Measurements from ENCODE around the gene KCNG3. TPM values are rescaled to one million over a fixed set of nuclear protein-coding genes. Genes with fewer than 3 reads are reported as not detected.

The KCNG3 gene
- total RNA-seq, 4 donors from 2014 or later: 0.22 TPM; not detected in 3

DNA sequence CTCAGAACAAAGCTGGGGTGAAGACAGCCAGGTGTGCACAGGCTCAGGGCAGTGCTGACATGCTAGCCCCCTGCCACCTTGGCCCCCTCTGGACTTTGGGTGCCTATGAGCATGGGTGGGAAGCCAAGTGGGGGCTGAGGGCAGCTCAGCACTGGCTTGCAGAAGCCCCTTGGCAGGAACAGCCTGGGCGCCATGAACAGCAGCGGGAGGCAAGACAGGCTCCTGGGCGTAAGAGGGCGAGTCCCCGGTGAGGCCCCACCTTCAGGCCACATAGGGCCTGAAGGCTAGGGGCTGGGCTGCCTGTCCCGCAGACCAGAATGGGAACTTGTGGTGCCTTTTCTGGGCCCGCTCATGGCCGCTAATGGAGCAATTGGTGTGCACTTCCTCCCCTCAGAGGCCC is 85.8 kb downstream of the KCNG3 start:
- TF ChIP-seq, protein P1, sequence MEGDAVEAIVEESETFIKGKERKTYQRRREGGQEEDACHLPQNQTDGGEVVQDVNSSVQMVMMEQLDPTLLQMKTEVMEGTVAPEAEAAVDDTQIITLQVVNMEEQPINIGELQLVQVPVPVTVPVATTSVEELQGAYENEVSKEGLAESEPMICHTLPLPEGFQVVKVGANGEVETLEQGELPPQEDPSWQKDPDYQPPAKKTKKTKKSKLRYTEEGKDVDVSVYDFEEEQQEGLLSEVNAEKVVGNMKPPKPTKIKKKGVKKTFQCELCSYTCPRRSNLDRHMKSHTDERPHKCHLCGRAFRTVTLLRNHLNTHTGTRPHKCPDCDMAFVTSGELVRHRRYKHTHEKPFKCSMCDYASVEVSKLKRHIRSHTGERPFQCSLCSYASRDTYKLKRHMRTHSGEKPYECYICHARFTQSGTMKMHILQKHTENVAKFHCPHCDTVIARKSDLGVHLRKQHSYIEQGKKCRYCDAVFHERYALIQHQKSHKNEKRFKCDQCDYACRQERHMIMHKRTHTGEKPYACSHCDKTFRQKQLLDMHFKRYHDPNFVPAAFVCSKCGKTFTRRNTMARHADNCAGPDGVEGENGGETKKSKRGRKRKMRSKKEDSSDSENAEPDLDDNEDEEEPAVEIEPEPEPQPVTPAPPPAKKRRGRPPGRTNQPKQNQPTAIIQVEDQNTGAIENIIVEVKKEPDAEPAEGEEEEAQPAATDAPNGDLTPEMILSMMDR (IDR thresholded peaks at IDR 0.05; ENCODE audit: low read depth): no peak

DNA sequence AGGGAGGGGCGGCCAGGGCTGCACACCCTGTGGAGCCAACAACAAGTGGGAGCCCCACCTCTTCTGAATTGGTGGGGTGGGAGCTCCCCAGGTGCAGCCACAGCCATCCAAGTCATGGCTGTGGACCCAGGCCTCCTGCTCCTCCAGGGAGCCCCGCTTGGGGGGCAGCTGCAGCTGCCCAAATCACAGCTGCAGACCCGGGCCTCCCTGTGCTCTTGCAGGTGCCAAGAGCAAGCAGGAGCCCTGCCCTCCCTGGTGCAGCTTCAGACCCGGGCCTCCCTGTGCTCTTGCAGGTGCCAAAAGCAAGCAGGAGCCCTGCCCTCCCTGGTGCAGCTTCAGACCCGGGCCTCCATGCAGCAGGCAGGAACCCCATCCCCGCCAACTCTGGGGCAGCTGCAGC is 86.3 kb downstream of the KCNG3 start:
- TF ChIP-seq, protein P1 (IDR thresholded peaks at IDR 0.05; ENCODE audit: low read depth): no peak

DNA sequence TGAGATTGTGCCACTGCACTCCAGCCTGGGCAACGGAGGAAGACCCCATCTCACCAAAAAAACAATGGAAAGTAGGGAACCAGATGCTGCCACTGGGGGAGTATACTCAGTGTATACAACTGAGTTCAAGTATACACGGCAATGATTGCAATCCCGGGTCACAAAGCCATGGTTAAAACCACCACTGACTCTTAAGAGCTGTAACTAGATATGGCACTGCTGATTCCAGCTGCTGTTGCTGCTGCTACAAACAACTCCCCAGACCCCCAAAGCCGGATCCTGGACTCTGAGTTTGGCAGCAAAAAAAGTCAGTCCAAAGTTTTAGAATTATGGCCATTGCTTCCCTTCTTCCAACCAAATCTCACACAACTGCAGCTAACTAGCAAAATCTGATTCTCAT is 89.1 kb downstream of the KCNG3 start:
- TF ChIP-seq, protein P1 (IDR thresholded peaks at IDR 0.05; ENCODE audit: low read depth): no peak

DNA sequence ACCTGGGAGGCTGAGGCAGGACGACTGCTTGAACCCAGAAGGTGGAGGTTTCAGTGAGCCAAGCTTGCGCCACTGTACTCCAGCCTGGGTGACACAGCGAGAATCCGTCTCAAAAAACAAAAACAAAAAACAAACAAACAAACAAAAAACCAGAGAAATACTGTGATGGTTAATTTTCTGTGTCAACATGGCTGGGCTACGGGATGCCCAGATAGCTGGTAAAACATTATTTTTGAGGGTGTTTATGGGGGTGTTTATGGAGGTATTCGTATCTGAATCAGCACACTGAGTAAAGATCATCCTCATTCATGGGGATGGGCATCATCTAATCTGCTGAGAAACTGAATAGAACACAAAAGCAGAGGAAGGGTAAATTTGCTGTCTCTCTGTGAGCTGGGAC is 92.0 kb downstream of the KCNG3 start:
- TF ChIP-seq, protein P1 (IDR thresholded peaks at IDR 0.05; ENCODE audit: low read depth): no peak

DNA sequence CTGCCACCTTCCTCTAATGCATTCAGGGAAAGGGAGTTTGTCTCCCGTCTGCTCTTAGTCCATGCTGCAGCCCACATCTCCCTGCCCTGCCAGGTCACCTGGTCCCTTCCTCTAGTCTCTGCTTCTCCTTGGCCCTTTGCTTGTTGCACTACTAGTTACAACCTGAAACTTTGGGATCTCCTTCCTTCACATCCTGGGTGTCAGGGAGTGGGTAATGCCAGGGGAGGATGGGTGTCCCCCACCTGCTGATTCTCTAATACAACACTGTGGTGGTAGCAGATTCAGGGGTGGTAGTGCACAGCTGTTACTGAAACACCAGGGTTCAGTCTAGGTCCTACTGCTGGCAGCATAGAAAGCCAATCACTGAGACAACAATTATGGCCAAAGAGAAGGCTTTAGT is 101.6 kb downstream of the KCNG3 start:
- TF ChIP-seq, protein P1 (IDR thresholded peaks at IDR 0.05; ENCODE audit: low read depth): no peak

Small RNA genes within 50 kb of the gene (small RNA-seq; reads per million reads assigned to genes)
- not detected for gene RF00017
- not detected for gene RF00612

Other genes starting within 250 kb of the KCNG3 start
- 100 to 1,000 TPM; 125 to 163 (median 150) TPM for gene COX7A2L, start 132.8 kb downstream of the KCNG3 start, total RNA-seq
- 10 to 100 TPM; 25.8 to 46.6 (median 27.1) TPM for gene MTA3, start 74.7 kb upstream of the KCNG3 start, total RNA-seq